Thymus (tissue), 11 donors: ENCODE data around the gene TTC31. TPM values are rescaled to one million over a fixed set of nuclear protein-coding genes. Genes with fewer than 3 reads are reported as not detected.
A peak's percentile ranks its signal among the peaks of the same experiment; 100 is the strongest.
"Not testable (repeated sequence)": the region's sequence is repeated elsewhere in the genome, so short reads cannot be mapped to it uniquely, and the experiment has no call there.

Source experiments
- DNase-seq, 9 donors: peaks; one replicate each; pipeline ENCODE4 v3.0.0-alpha.2; 2013; ENCODE audit warnings: low spot score in 9 of 9, low read depth in 6 of 9, missing footprints in 1 of 9
- H3K27ac ChIP-seq, 2 donors: one replicate each; pipeline ENCODE4 v1.5.1; 2013; ENCODE audit warnings: control low read depth in 1 of 2, low read depth in 1 of 2, low read length in 1 of 2, mild to moderate bottlenecking in 1 of 2, moderate library complexity in 1 of 2
- H3K27me3 ChIP-seq, 2 donors: one replicate each; pipeline ENCODE4 v1.5.1; 2013; ENCODE audit warnings: low read length in 1 of 2; ENCODE audit not compliant: control insufficient read depth in 2 of 2, insufficient read depth in 1 of 2
- H3K36me3 ChIP-seq, 2 donors: one replicate each; pipeline ENCODE4 v1.5.1; 2013; ENCODE audit warnings: low read length in 1 of 2, mild to moderate bottlenecking in 1 of 2, moderate library complexity in 1 of 2; ENCODE audit not compliant: control insufficient read depth in 2 of 2, insufficient read depth in 2 of 2
- H3K4me1 ChIP-seq, 2 donors: one replicate each; pipeline ENCODE4 v1.5.1; 2013; ENCODE audit warnings: low read length in 2 of 2; ENCODE audit not compliant: control insufficient read depth in 2 of 2, insufficient read depth in 2 of 2
- H3K4me3 ChIP-seq, 2 donors: one replicate each; pipeline ENCODE4 v1.5.1; 2013; ENCODE audit warnings: low read length in 2 of 2, control low read depth in 1 of 2, mild to moderate bottlenecking in 1 of 2
- H3K9me3 ChIP-seq, 2 donors: one replicate each; pipeline ENCODE4 v1.5.1; 2013; ENCODE audit warnings: low read length in 1 of 2, mild to moderate bottlenecking in 1 of 2; ENCODE audit not compliant: control insufficient read depth in 2 of 2, insufficient read depth in 1 of 2
- WGBS: extraction: QIAGEN DNeasy Blood & Tissue Kit; methylation state at CpG from one replicate; pipeline ENCODE4 v1.1.7; 2013; 5-methylcytosine and 5-hydroxymethylcytosine counted together
- polyA plus RNA-seq: library from polyadenylated mRNA; stranded (reverse); fragments of 200-250 nt; gene quantifications from one replicate; pipeline ENCODE4 v1.2.3, GENCODE V29; 2013
- total RNA-seq: library from RNA; stranded (reverse); fragments of 120-200 nt; gene quantifications from one replicate; pipeline ENCODE4 v1.2.4, GENCODE V29; 2013
- donor health status: healthy.

TTC31 gene
- total and polyA plus RNA-seq, 2 donors: 10.3 to 23.5 TPM

- 99% methylated on average over 6 of the region's 6 CpGs for WGBS
These were observed 8.4 kb upstream of the TTC31 start for GRCh38 chr2:74474481-74474880.

GRCh38 chr2:74474899-74475298 lies 8.0 kb upstream of the TTC31 start:
- Histone ChIP-seq H3K27ac (no peak overlapping the region), H3K9me3 (peaks cover 0 to 2% of the 10 kb centered on the region in 2 donors), H3K4me1 (peaks cover 11 to 22% of the 10 kb centered on the region in 2 donors), H3K4me3 (no peak overlapping the region), H3K27me3 (no peaks in the 10 kb centered on the region), H3K36me3 (peaks cover 22 to 43% of the 10 kb centered on the region in 2 donors)
- 96% methylated on average over 5 of the region's 5 CpGs for WGBS
- DNase-seq: no peak

More at GRCh38 chr2:74474481-74474880, 8.4 kb upstream of the TTC31 start:
- DNase-seq: no peak
- no peak overlapping the region for H3K27ac ChIP-seq
- no peak overlapping the region for H3K4me3 ChIP-seq
- H3K4me1 ChIP-seq: peaks cover 11 to 22% of the 10 kb centered on the region in 2 donors
- H3K9me3 ChIP-seq: peaks cover 0 to 2% of the 10 kb centered on the region in 2 donors
- H3K36me3 ChIP-seq: peaks cover 22 to 42% of the 10 kb centered on the region in 2 donors
- H3K27me3 ChIP-seq: no peaks in the 10 kb centered on the region

GRCh38 chr2:74481431-74481830 lies 1.4 kb upstream of the TTC31 start:
- 88% methylated on average over 3 of the region's 3 CpGs for WGBS
- Histone ChIP-seq H3K4me1 (peaks cover 19 to 28% of the 10 kb centered on the region in 2 donors), H3K4me3 (peak overlapping the region; percentile 96 to 98), H3K27me3 (no peaks in the 10 kb centered on the region), H3K36me3 (peaks cover 15 to 29% of the 10 kb centered on the region in 2 donors), H3K9me3 (no peaks in the 10 kb centered on the region), H3K27ac (no peak overlapping the region)
- DNase-seq: no peak

DNA sequence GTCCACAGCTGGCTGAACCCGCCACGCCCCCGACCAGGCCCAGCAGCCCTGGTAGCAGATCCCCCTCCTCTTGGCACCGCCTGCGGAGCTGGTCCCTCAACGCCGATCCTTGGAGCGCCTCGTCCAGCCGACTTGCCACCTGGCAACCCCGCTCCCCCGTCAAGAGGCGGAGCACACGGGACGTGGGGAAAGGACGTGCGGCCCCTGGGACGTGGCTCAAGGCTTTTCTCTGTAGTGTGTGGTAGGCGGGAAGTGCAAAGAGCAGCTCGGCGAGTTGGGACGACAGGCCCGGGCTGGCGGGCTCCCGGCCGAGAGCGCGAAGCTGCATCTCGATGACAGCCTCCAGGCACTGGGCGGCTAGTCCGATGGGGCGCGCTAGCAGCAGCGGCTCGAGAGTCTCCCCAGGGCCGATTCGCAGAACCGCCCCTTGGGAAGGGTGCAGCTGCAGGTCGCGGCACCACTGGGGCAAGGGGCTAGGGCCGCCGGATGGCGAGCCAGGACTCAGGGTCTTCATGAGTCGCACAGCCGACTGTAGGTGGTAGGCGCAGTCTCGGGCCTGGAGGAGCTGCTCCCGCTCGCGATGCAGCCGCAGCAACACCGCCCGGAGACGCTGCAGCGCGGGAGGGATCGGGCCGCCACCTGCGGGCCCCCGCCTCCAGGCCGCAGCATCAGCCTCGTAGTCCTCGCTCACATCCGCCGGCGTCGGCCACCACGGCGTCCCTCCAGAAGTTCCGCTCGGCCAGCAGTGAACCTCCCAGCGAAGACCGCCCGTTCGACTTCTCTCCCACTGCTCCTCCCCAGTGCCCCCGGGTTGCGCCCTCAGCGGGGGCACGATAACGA lies 700 bp upstream of the TTC31 start:
- DNase-seq: peak in 1 of 9 donors; percentile 49

DNA sequence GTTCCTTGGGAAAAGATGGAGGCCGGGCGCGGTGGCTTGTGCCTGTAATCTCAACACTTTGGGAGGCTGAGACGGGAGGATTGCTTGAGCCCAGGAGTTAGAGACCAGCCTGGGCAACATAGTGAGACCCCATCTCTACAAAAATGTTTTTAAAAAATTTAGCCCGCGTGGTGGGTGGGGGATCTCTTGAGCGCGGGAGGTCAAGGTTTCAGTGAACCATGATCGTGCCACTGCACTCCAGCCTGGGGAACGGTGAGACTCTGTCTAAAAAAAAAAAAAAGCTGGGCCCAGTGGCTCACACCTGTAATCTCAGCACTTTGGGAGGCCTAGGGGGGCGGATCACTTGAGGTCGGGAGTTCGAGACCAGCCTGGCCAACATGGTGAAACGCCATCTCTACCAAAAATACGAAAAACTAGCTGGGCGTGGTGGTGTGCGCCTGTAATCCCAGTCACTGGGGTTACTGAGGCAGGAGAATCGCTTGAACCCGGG lies 839 bp downstream of the TTC31 start:
- Histone ChIP-seq H3K36me3 (peaks cover 15 to 27% of the 10 kb centered on the region in 2 donors), H3K4me1 (peaks cover 19 to 28% of the 10 kb centered on the region in 2 donors), H3K4me3 (peak overlapping the region; percentile 96 to 98)
- WGBS: 90% methylated on average over 19 of the region's 19 CpGs
- not testable (repeated sequence) for H3K27me3 ChIP-seq, H3K9me3 ChIP-seq, DNase-seq, H3K27ac ChIP-seq

More for the DNA sequence above, 700 bp upstream of the TTC31 start:
- 3% methylated on average over 80 of the region's 80 CpGs for WGBS
- peak overlapping the region; percentile 86 to 91 for H3K27ac ChIP-seq
- H3K36me3 ChIP-seq: peaks cover 15 to 30% of the 10 kb centered on the region in 2 donors
- H3K4me1 ChIP-seq: peaks cover 19 to 28% of the 10 kb centered on the region in 2 donors
- H3K9me3 ChIP-seq: no peaks in the 10 kb centered on the region
- H3K27me3 ChIP-seq: no peaks in the 10 kb centered on the region
- H3K4me3 ChIP-seq: peak overlapping the region; percentile 96 to 98

DNA sequence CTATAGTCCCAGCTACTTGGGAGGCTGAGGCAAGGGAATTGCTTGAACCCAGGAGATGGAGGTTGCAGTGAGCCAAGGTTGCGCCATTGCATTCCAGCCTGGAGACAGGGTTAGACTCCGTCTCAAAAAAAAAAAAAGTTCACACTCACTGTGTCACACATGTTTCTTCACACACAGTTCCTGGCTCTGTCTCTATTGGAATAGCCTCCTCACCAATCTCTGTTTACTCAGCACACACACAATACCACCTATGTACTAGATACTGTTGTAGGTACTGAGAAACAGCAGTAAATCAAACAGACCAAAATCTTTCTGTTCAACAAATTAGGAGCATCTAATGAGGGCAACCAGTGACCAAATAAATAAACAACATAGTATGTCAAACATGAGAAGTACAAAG lies 3.3 kb downstream of the TTC31 start:
- Histone ChIP-seq H3K4me3 (no peak overlapping the region), H3K9me3 (no peaks in the 10 kb centered on the region), H3K36me3 (peaks cover 20 to 30% of the 10 kb centered on the region in 2 donors), H3K4me1 (peaks cover 13 to 21% of the 10 kb centered on the region in 2 donors), H3K27me3 (no peaks in the 10 kb centered on the region), H3K27ac (no peak overlapping the region)
- DNase-seq: no peak
- WGBS: 99% methylated on average over 2 of the region's 2 CpGs

- WGBS: 98% methylated on average over 9 of the region's 9 CpGs
- DNase-seq: no peak
- Histone ChIP-seq H3K36me3 (peaks cover 46 to 52% of the 10 kb centered on the region in 2 donors), H3K4me3 (no peak overlapping the region), H3K4me1 (peaks cover 0 to 3% of the 10 kb centered on the region in 2 donors), H3K9me3 (no peaks in the 10 kb centered on the region), H3K27ac (no peak overlapping the region), H3K27me3 (no peaks in the 10 kb centered on the region)
These were observed 6.0 kb downstream of the TTC31 start for GRCh38 chr2:74488643-74489481.

- Histone ChIP-seq H3K27ac (no peak overlapping the region), H3K4me3 (no peak overlapping the region), H3K9me3 (no peaks in the 10 kb centered on the region), H3K27me3 (no peaks in the 10 kb centered on the region), H3K36me3 (peaks cover 46 to 57% of the 10 kb centered on the region in 2 donors), H3K4me1 (no peaks in the 10 kb centered on the region)
- 99% methylated on average over 9 of the region's 9 CpGs for WGBS
- DNase-seq: no peak
These were observed 7.0 kb downstream of the TTC31 start for GRCh38 chr2:74489906-74490305.
